NCI-H2107 treated with DMSO at 0.1 percent for 48 hours (cell line): ENCODE data around the gene UBE2D2.
"Not testable (repeated sequence)": the region's sequence is repeated elsewhere in the genome, so short reads cannot be mapped to it uniquely, and the experiment has no call there.

Experiments used
- DNase-seq: peaks from one replicate; lab custom pipeline; 2025; ENCODE audit not compliant: unreplicated experiment; lab: John Stamatoyannopoulos, UW

The UBE2D2 gene

DNA sequence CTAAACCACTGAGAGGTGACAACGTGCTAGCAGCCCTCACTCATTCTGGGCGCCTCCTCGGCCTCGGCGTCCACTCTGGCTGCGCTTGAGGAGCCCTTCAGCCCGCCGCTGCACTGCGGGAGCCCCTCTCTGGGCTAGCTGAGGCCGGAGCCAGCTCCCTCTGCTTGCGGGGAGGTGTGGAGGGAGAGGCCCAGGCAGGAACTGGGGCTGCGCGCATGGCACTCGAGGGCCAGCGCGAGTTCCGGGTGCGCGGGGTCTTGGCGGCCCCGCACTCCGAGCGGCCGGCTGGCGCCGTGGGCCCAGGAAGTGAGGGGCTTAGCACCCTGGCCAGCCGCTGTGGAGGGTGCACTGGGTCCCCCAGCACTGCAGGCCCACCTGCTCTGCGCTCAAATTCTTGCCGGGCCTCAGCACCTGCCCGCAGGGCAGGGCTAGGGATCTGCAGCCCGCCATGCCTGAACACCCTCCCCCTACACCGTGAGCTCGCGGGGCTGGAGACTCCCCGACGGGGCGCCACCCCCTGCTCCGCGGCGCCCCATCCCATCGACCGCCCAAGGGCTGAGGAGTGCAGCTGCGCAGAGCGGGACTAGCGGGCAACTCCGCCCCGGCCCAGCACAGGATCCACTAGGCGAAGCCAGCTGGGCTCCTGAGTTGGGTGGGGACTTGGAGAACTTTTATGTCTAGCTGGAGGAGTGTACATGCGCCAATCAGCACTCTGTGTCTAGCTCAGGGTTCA is 11.8 kb upstream of the UBE2D2 start:
- DNase-seq = no peak

GRCh38 chr5:139550051-139550872 is 10.9 kb upstream of the UBE2D2 start:
- DNase-seq = not testable (repeated sequence)

DNA sequence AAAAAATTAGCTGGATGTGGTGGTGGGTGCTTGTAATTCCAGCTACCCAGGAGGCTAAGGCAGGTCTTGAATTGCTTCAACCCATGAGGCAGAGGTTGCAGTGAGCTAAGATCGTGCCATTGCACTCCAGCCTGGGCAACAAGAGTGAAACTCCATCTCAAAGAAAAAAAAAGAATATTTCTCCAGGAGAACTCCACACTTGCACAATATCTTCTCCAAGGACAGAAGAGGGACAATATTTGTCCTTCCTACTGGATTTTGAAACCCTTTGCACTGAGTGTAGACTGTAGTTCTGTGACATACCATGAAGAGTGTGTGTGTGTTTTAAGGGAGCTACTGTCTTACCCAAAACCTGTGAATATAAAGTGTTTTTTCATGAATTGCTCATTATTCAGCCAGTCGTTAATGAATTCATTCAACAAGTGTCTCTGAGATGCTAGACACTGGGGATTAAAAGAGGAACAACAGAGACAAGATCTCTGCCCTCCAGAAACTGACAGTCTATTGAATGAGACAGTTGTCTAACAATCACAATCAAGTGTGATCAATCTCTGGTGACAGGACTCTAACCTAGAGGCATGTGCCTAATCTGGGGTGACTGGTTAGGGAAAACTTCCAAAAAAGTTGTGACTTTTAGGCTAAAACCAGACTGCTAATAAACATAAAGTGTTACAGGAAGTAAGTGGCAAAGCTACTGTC is 9.8 kb upstream of the UBE2D2 start:
- no peak for DNase-seq

DNA sequence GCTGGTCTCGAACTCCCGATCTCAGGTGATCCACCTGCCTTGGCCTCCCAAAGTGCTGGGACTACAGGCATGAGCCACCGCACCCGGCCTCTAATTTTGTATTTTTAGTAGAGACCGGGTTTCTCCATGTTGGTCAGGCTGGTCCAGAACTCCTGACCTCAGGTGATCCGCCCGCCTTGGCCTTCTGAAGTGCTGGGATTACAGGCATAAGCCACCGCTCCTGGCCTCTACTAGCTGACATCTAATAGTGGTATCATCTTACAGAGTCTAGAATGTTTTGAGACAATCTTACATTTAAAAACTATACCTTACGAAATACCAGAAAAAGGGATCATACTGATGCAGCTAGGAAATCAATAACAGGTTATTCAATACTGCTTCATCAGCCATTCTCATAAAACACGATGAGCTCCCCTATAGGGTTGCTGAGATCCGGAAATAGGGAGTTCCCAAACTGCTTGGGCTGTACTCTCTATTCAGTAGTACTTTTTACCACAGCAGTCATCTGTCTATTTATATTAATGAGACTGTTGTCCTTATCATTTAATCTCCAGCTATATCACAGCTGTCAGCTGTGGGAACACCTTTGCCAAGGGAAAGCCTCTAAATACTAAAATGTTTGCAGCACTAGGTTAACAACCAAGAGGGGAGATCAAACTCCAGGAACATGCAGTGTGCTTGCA is 8.1 kb upstream of the UBE2D2 start:
- no peak for DNase-seq

GRCh38 chr5:139554264-139554663 is 6.9 kb upstream of the UBE2D2 start:
- DNase-seq = no peak

- DNase-seq = no peak
These were observed 3.3 kb upstream of the UBE2D2 start for GRCh38 chr5:139557811-139558210.

DNA sequence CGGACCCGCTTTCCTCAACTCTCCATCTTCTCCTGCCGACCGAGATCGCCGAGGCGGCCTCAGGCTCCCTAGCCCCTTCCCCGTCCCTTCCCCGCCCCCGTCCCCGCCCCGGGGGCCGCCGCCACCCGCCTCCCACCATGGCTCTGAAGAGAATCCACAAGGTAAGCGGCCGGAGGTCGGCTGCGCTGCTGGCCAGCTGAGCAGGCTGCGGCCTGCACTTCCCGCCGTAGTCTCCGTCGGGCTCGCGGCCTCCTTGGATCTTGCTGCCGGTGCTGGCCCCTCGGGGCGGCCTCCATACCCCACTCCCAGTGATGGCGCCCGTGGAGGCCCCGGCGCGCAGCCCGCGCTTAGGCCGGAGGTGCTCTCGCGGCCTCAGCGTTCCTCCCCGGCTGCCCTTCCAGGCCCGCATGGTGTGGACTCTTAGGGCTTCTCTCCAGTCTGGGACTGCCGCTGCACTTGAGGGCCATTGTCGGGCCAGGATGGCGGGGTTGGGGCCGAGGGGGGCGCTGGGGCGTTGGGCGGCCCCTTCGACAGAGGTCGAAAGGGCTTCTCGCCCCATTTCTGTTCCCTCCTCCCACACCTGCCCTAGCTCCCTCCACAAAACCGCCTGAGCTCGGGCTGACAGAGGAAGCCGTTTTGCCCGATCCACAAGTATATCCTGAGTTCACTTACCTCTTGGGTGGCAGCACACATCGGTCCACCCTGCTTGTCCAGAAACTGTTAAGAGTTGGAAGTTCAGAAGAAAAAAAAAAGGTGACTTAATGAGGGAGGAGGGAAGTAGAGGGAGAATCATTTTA is 714 bp downstream of the UBE2D2 start:
- DNase-seq = no peak

GRCh38 chr5:139562847-139563246 is 1.7 kb downstream of the UBE2D2 start:
- no peak for DNase-seq

DNA sequence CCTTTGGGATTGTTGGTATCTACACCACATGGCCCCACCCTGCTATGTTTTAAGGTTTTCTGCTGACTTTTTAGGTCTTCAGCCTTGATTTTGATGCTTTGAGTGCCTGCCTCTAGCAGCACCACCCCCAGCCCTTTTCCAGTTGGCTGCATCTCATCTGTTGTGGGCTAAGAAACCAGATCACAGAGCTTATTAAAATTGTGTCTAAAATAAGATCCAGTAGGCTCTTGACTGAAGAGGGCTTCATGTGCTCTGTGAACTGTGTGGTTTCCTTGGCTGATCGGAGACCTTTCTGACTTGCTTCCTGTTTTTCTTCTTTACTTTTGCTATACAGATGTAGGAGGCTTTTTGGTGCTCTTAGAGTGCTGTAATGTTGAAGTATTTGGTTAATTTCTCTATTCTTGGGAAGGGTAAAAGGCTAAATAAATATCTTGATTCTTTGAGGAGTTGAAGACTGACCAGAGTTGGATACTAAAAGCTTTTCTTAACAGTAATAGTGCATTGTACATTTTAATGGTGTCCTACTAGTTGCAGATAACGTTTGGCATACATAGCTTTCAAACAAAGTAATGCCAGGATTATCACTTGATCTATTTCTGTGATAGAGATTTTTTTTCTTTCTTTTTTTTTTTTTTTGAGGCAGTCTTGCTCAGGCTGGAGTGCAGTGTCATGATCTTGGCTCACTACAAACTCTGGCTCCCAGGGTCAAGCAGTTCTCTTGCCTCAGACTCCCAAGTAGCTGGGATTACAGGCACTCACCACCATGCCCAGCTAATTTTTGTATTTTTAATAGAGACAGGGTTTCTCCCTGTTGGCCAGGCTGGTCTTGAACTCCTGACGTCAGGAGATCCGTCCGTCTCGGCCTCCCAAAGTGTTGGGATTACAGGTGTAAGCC is 4.5 kb downstream of the UBE2D2 start:
- DNase-seq = peak; percentile 11

DNA sequence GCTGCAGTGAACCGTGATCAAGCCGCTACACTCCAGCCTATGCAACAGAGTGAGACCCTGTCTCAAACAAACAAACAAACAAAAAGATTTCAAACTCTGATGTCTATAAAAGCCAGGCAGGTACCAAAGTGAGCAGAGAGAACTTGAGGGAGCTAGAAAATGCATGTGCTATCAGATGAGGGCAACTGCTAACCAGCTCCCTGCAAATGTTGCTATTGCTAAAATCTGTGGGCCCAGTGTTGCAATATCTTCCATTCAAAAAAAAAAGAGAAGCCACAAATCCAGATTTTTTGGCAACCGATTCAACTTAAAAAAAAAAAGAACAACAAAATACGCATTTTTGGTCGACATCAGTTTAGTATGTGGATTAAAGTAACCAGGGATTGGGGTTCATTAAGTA is 5.5 kb downstream of the UBE2D2 start:
- DNase-seq = no peak

DNA sequence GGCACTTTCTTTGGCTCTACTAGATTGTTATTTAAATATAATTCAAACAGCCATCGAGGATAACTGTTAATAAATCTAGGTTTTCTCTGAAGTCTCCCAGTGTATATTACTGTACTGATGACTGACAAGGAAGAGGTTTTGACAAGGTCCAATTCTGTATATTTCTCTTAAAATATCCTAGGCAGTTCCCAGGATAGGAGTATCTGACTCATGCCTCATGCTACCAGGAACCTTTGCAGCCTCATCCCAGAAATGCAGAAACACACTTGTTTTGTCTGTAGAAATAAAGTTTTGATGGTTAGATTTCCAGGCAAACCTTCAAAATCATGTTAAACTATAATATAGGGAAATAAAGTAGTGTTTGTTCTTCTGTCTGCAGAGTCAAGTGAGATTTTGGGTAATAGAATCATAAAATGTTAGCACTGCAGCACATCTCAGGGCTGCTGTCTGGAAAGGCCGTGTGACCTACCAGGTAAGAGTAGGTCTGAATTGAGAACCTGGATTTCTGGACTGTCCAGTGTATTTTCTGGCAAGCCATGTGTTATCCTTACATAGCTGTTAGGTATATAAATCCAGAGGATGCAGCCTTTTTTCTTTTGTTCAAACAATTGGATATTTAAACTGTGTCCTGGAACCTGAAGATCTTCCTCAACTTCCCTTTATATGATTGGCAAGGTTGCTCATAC is 8.3 kb downstream of the UBE2D2 start:
- DNase-seq = no peak

DNA sequence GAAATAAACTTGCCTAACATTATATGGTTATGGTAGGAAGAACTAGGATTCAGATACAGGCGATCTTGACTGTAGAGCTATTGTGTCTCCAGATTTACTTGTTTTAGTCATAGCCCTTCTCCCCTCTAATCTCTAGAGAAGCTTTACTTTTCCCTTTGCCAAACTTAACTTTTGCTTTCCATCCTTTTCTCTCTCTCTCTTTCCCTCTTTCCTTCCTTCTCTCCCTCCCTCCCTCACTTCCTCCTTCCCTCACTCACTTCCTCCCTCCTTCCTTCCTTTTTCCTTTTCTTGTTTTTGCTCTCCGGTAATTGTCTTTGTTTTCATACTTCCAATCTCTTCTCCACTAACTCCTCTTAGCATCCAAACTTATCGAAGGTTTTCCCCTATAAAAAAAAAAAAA is 10.4 kb downstream of the UBE2D2 start:
- no peak for DNase-seq

DNA sequence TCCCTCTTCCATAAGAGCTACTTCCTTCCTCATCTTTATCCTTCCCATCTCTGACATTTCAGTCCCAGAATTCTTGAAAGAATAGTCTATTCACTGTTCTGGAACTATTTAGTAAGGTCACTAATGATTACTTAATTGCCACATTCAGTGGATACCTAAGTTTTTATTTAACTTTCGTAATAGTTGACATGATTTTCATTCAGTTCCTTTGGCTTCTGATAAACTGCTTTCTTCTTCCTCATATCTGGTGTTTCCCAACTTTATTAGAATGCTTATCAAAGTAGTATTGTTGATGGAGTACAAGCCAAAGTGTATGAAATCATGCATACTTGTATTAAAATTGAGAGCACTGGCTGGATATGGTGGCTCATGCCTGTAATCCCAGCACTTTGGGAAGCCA is 10.8 kb downstream of the UBE2D2 start:
- DNase-seq = no peak

- peak; percentile 4 for DNase-seq
These were observed 13.6 kb downstream of the UBE2D2 start for GRCh38 chr5:139574641-139575312.

DNA sequence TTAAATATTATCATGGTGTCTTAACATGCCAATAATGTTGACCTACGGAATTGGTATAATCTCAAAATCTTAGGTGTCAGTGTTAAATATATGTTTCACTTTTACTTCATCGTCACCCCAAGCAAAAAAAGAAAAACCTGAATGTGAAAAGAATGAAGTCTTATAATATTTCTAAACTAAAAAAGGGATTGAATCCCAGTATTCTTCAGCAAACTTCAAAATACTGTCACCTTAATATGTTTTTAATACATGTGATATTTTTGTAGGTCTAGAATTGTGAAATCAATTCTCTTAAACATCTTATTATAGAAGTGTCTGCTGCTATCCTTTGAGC is 14.1 kb downstream of the UBE2D2 start:
- DNase-seq = no peak

DNA sequence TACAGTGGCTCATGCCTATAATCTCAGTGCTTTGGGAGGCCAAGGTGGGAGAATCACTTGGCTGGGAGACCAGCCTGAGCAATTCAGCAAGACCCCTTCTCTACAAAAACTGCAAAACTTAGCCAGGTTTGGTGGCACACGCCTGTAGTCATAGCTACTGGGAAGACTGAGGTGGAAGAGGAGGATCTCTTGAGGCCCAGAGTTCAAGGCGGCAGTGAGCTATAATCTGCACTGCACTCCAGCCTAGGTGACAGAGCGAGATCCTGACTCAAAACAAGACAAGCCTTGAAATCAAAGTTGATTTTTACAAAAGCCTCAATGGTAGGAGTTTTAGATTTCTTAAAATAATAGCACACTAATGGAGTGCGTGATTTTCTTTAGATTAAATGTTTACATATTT is 14.6 kb downstream of the UBE2D2 start:
- DNase-seq = no peak

DNA sequence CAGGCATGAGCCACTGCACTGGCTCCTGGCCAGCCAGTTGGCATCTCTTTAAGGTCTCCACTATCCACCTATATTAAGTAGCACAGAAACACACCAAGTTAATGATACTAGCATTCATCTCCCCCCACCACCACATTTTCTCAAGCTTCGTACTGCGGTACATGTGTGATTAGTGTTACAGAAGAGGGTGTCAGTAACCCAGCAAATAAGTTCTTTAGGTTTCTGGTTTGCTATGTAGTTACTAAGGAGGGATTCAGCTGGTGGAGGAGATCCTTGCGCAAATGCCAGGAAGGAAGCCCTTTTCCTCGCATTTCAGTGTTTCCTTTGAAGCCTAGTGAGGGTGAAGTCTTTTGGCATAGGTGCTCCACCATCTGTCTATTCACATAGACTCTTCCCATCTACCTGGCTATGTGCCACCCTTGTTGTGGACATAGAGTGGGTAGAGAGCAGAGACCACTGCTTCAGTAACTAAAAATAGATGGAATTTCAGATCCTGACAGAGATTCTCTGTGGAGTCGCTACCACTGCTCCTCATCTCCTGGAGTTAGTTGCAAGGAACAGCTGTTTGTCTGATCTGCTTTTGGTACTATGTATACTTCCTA is 16.7 kb downstream of the UBE2D2 start:
- DNase-seq = no peak

DNA sequence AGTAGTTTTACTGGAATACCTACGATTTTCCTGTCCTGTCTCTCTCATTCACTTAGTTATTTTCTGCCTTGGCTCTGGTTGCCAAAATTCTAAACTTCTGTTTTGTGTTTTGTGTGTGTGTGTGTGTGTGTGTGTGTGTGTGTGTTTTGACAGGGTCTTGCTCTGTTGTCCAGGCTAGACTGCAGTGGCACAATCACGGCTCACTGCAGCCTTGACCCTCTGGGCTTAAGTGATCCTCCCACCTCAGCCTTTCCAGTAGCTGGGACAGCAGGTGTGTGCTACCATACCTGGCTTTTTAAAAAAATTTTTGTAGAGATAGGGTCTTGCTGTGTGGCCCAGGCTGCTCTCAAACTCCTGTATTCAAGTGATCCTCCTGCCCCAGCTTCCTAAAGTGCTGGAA is 17.2 kb downstream of the UBE2D2 start:
- DNase-seq = no peak
